DMS153 treated with DMSO at 0.1 percent for 48 hours (cell line): ENCODE measurements around the gene MINPP1.
"Not testable (repeated sequence)": the region's sequence is repeated elsewhere in the genome, so short reads cannot be mapped to it uniquely, and the experiment has no call there.

Source experiments
- DNase-seq: peaks from one replicate; lab custom pipeline; 2025; ENCODE audit not compliant: unreplicated experiment; lab: John Stamatoyannopoulos, UW

The MINPP1 gene, protein sequence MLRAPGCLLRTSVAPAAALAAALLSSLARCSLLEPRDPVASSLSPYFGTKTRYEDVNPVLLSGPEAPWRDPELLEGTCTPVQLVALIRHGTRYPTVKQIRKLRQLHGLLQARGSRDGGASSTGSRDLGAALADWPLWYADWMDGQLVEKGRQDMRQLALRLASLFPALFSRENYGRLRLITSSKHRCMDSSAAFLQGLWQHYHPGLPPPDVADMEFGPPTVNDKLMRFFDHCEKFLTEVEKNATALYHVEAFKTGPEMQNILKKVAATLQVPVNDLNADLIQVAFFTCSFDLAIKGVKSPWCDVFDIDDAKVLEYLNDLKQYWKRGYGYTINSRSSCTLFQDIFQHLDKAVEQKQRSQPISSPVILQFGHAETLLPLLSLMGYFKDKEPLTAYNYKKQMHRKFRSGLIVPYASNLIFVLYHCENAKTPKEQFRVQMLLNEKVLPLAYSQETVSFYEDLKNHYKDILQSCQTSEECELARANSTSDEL

GRCh38 chr10:87504640-87505365 is at the start of gene MINPP1:
TSS of gene MINPP1 (plus strand) at chr10:87504893. CDS start at chr10:87504916, 23 bp downstream.
- DNase-seq: peak; percentile 76

GRCh38 chr10:87456586-87457220 is 48.0 kb upstream of the MINPP1 start:
- not testable (repeated sequence) for DNase-seq

- not testable (repeated sequence) for DNase-seq
These were observed 42.9 kb upstream of the MINPP1 start for GRCh38 chr10:87461751-87462150.

DNA sequence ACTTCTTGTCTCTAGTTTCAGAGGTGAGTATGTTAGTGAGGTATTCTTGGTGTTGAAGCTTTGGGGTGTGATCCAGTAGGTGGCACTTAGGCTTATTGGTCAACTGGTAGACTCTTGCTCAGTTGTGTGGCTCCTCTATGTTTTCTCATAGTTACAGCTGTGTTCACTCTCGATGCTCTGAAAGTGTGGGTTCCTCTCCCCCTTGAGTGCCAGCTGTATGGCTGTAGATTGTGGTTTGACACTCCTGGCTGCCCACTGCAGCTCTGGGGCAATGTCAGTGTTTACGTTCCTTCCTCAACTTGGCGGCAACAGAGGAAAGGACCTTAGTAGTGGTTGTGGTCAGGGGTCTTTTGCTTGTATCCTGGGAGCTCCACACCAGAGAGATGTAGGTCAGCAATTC is 37.8 kb upstream of the MINPP1 start:
- DNase-seq: not testable (repeated sequence)

DNA sequence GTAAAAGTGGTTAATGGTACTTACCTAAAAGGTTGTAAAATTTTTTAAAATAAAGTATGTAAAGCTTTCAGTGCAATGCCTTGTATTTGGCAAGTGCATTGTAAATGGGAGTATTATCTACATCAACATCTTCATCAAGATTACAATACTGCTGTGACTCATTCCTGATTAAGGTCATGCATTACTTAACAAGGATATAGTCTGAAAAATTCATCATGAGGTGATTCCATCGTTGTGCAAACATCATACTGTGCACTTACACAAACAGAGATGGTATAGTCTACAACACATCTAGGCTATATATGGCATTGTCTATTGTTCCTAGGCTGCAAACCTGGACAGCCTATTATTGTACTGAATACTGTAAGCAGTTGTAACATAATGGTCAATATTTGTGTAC is 16.0 kb upstream of the MINPP1 start:
- DNase-seq: not testable (repeated sequence)

GRCh38 chr10:87490285-87490684 is 14.4 kb upstream of the MINPP1 start:
- not testable (repeated sequence) for DNase-seq

- not testable (repeated sequence) for DNase-seq
These were observed 12.2 kb upstream of the MINPP1 start for GRCh38 chr10:87492450-87492849.

DNA sequence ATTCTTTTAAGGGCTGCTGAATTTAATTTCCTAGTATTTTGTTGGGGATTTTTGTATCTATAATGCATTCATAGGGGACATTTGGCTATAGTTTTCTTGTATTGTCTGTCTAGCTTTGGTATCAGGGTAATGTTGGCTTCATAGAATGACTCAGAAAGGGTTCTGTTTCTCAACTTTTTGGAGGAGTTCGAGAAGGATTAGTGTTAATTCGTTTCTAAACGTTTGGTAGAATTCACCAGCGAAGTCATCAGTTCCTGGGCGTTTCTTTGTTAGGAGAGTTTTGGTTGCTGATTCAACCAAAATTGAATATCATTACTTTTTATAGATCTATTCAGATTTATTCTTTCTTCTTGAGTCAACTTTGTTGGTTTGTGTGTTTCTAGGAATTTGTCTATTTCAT is 9.2 kb upstream of the MINPP1 start:
- not testable (repeated sequence) for DNase-seq

DNA sequence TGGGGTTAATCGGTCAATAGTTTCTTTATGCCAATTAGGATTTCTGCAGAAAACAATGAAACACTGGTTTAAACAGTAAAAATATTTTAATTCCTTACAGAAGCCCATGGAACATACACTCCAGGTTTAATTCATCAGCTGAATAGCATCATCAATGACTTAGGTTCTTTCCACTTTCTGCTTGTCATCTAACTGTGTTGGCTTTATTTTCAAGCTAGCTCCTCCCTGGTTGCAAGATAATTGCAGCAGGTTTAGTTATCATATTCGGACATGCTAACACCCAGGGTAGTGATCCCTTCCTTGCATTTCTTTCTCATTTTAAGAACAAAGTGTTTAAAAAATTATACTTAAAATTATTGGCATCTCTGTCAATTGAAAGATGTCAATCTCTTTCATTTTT is 7.3 kb upstream of the MINPP1 start:
- not testable (repeated sequence) for DNase-seq

GRCh38 chr10:87498106-87498789 is 6.4 kb upstream of the MINPP1 start:
- not testable (repeated sequence) for DNase-seq

DNA sequence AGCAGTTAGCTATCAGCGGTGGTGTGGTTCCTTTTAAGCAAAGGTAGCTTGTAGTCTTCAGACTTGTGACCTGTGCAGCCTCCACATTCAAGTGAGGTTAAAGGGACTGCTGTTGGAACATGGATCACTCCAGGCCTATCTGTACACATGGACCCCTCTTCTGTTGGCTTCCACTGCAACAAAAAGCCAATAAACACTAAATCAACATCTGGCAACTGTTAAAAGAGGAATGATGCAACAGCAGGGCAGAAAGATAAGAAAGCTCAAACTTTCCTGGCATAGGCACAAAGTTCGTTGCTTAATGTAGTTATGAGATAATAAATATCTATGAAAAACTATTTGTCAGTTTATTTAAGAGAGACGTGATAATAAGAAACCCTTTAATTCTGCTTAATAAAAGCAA is 4.0 kb upstream of the MINPP1 start:
- no peak for DNase-seq

GRCh38 chr10:87503401-87503800 is 1.3 kb upstream of the MINPP1 start:
- DNase-seq: no peak

DNA sequence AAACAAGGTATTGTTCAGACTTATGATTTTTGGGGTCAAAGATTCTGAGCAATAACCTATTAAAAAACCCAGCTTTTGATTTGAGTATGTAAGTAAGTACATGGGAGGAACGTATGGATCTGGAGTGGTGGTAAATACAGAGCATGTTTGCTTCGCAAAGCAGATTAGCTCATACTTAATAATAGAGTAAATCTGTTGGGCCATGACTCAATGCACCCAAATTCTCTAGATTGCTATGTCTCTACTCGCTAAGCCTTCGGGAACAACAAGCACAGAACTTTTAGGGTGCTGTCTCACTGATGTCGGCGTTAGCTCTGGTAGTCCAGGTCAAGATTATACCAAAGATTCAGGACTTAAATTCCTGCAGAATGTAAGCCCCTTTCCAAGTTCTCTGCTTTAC is 807 bp upstream of the MINPP1 start:
- DNase-seq: no peak

GRCh38 chr10:87504307-87504639 is 420 bp upstream of the MINPP1 start:
- no peak for DNase-seq

- peak; percentile 26 for DNase-seq
These were observed 846 bp downstream of the MINPP1 start for GRCh38 chr10:87505366-87506111.

DNA sequence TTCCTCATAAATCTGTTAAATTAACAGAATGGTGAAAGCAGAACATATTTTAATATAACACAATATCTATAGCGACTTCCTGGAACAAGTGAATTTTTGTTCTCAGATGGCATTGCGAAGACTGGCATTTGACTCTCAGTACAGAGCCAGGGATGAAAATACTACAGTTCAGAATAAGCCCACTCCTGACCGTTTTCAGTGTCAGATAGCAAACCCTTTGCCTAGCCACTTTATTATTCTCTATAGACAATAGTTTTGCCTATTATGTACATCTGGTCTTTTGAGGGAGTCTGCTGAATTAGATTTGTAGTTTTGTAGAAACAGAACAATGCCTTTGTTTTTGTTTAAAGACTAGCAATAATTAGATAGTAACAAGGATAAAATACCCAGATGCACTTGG is 2.3 kb downstream of the MINPP1 start:
- DNase-seq: no peak

- DNase-seq: no peak
These were observed 3.3 kb downstream of the MINPP1 start for GRCh38 chr10:87507879-87508483.

- no peak for DNase-seq
These were observed 4.1 kb downstream of the MINPP1 start for GRCh38 chr10:87508837-87509236.

- DNase-seq: no peak
These were observed 5.3 kb downstream of the MINPP1 start for GRCh38 chr10:87510025-87510424.

- DNase-seq: no peak
These were observed 6.8 kb downstream of the MINPP1 start for GRCh38 chr10:87511526-87511925.
